B cell (primary cell): ENCODE data around the gene STRN. TPM values are rescaled to one million over a fixed set of nuclear protein-coding genes. Genes with fewer than 3 reads are reported as not detected.
A peak's percentile ranks its signal among the peaks of the same experiment; 100 is the strongest.

ENCODE experiments used
- ATAC-seq: fragments of 200-7000 bp; cut with Tn5 transposase; one replicate; pipeline ENCODE4 v1.10.0; 2021; ENCODE audit warnings: low read depth, mild to moderate bottlenecking, moderate number of reproducible peaks, moderate library complexity
- CTCF ChIA-PET: fragments of 350-600 bp; sonication (Branson Sonifier 250); formaldehyde crosslinking; loops from one replicate; lab custom pipeline; 2021; ENCODE audit warnings: antibody characterized with exemption, inconsistent platforms; lab: Charles Lee
- POLR2A ChIA-PET: fragments of 350-600 bp; sonication (Branson Sonifier 250); formaldehyde crosslinking; loops from one replicate; lab custom pipeline; 2021; ENCODE audit warnings: antibody characterized with exemption; lab: Charles Lee
- DNase-seq: peaks from one replicate; pipeline ENCODE4 v3.0.0; 2013
- H2AFZ ChIP-seq: 2 replicates; pipeline ENCODE4 v1.6.1; 2012; ENCODE audit warnings: mild to moderate bottlenecking, low read depth, low read length; ENCODE audit not compliant: insufficient read depth, poor library complexity, severe bottlenecking
- H3K27ac ChIP-seq, 2 donors: 1 replicate in 1 of 2; 2 replicates in 1 of 2; pipeline ENCODE4 v1.5.1; 2012 to 2013; ENCODE audit warnings: low read length in 2 of 2, mild to moderate bottlenecking in 2 of 2, moderate library complexity in 1 of 2
- H3K27me3 ChIP-seq, 4 experiments: fragments of 200-600 bp in 1 of 4; sonication (generic) in 1 of 4; replicated peaks in 1 of 4; 1 replicate in 2 of 4; 2 replicates in 2 of 4; pipeline versions ENCODE4 v1.6.1 to v1.7.0; 2013 to 2016; ENCODE audit warnings: low read length in 3 of 4, mild to moderate bottlenecking in 2 of 4, mixed read lengths in 1 of 4, moderate library complexity in 1 of 4; ENCODE audit not compliant: insufficient read depth in 4 of 4, control insufficient read depth in 3 of 4; ENCODE audit errors: control extremely low read depth in 1 of 4
- H3K36me3 ChIP-seq, 2 experiments: replicated peaks in 1 of 2; 1 replicate in 1 of 2; 2 replicates in 1 of 2; pipeline versions ENCODE4 v1.6.1 to v1.7.1; 2013; ENCODE audit warnings: low read length in 1 of 2; ENCODE audit not compliant: insufficient read depth in 2 of 2, control insufficient read depth in 1 of 2; ENCODE audit errors: control extremely low read depth in 1 of 2, extremely low read depth in 1 of 2
- H3K4me1 ChIP-seq, 2 donors: fragments of 200-600 bp in 1 of 2; sonication (generic) in 1 of 2; 1 replicate in 1 of 2; 2 replicates in 1 of 2; pipeline versions ENCODE4 v1.5.1 to v1.6.1; 2013 to 2017; ENCODE audit warnings: low read length in 2 of 2; ENCODE audit not compliant: control insufficient read depth in 2 of 2, insufficient read depth in 2 of 2
- H3K4me2 ChIP-seq: replicated peaks from 2 replicates; pipeline ENCODE3; 2012; ENCODE audit warnings: mild to moderate bottlenecking, low read depth, low read length; ENCODE audit not compliant: poor library complexity, severe bottlenecking
- H3K4me3 ChIP-seq, 5 experiments: fragments of 200-600 bp in 1 of 5; sonication (generic) in 1 of 5; 1 replicate in 3 of 5; 2 replicates in 2 of 5; pipeline versions ENCODE4 v1.5.1 to v1.7.0; 2011 to 2016; ENCODE audit warnings: low read length in 4 of 5, mild to moderate bottlenecking in 4 of 5, low read depth in 2 of 5, control low read depth in 1 of 5, moderate library complexity in 1 of 5; ENCODE audit not compliant: insufficient read depth in 1 of 5; ENCODE audit errors: control extremely low read depth in 1 of 5, extremely low read depth in 1 of 5
- H3K79me2 ChIP-seq: fragments of 200-600 bp; sonication (generic); one replicate; pipeline ENCODE4 v1.6.0; 2016; ENCODE audit warnings: low read length; ENCODE audit not compliant: control insufficient read depth, insufficient read depth
- H3K9ac ChIP-seq: fragments of 200-600 bp; sonication (generic); 2 replicates; pipeline ENCODE4 v1.6.1; 2017; ENCODE audit warnings: mild to moderate bottlenecking, low read length, moderate library complexity
- H3K9me3 ChIP-seq, 3 donors: one replicate each; pipeline versions ENCODE4 v1.6.1 to v1.7.1; 2013; ENCODE audit warnings: low read length in 2 of 3; ENCODE audit not compliant: control insufficient read depth in 2 of 3, insufficient read depth in 1 of 3; ENCODE audit errors: control extremely low read depth in 1 of 3
- H4K20me1 ChIP-seq: 2 replicates; pipeline ENCODE4 v1.6.0; 2012; ENCODE audit warnings: mild to moderate bottlenecking, low read length; ENCODE audit not compliant: insufficient read depth, control insufficient read depth, poor library complexity, severe bottlenecking
- H3K27ac Mint-ChIP-seq: one replicate; pipeline ENCODE4 v1.8.0; 2021; ENCODE audit warnings: mixed read lengths
- H3K27me3 Mint-ChIP-seq: one replicate; pipeline ENCODE4 v1.8.0; 2021; ENCODE audit warnings: mixed read lengths
- H3K4me1 Mint-ChIP-seq: one replicate; pipeline ENCODE4 v1.8.0; 2021; ENCODE audit warnings: mixed read lengths
- H3K4me3 Mint-ChIP-seq: one replicate; pipeline ENCODE4 v1.8.0; 2021; ENCODE audit warnings: mixed read lengths
- H3K9me3 Mint-ChIP-seq: one replicate; pipeline ENCODE4 v1.8.0; 2022; ENCODE audit warnings: mixed read lengths; ENCODE audit not compliant: insufficient read depth
- CTCF ChIP-seq: fragments of 200-600 bp; IDR thresholded peaks from one replicate; pipeline ENCODE4 v1.8.0; 2022; ENCODE audit warnings: antibody characterized with exemption, mild to moderate bottlenecking
- EZH2 ChIP-seq: IDR thresholded peaks from 2 replicates; pipeline ENCODE4 v1.6.1; 2012; ENCODE audit warnings: borderline replicate concordance, low read depth, mild to moderate bottlenecking, moderate library complexity, low read length; ENCODE audit not compliant: insufficient read depth, poor library complexity, severe bottlenecking
- WGBS: methylation state at CpG from one replicate; pipeline ENCODE4 v1.1.5; 2013; ENCODE audit warnings: missing lambda C conversion rate; ENCODE audit not compliant: insufficient coverage; 5-methylcytosine and 5-hydroxymethylcytosine counted together
- intact Hi-C: fragments of 100-400 bp; cut with micrococcal nuclease; formaldehyde crosslinking; loops from one replicate; pipeline ENCODE4 v1.10.0; 2022
- polyA plus RNA-seq: library from polyadenylated mRNA; depleted of rRNA; stranded (reverse); fragments of >200 nt; gene quantifications from 2 replicates; pipeline ENCODE4 v1.2.3, GENCODE V29; 2012
- total RNA-seq, 2 donors: library from RNA; stranded (reverse); fragments of 120-200 nt in 1 of 2; gene quantifications; 1 replicate in 1 of 2; 2 replicates in 1 of 2; pipeline versions ENCODE4 v1.2.3 to v1.2.4, GENCODE V29; 2013 to 2022

Gene STRN
- total and polyA plus RNA-seq, 2 donors (not counting 1 experiment from before 2014, with no cell fraction given) = 5.8 to 38.6 TPM

- Histone ChIP-seq H3K4me2 (peak overlapping the region; percentile 96), H3K36me3 (peaks cover 0 to 2% of the 10 kb centered on the region in 2 experiments), H3K27ac (no peak overlapping the region), H3K79me2 (peaks cover 67% of the 10 kb centered on the region), H4K20me1 (peaks cover 33% of the 10 kb centered on the region), H3K9me3 (no peaks in the 10 kb centered on the region), H3K4me3 (peak overlapping the region in 1 of 5 experiments; percentile 17), H3K27me3 (no peaks in the 10 kb centered on the region), H2AFZ (no peak overlapping the region), H3K9ac (peak overlapping the region; percentile 83), H3K4me1 (peaks cover 21 to 23% of the 10 kb centered on the region in 2 donors)
- H3K9me3 Mint-ChIP-seq = no peaks in the 10 kb centered on the region
- H3K27me3 Mint-ChIP-seq = no peaks in the 10 kb centered on the region
- DNase-seq (no peak), ATAC-seq (no peak)
- TF ChIP-seq EZH2 (no peak), CTCF (no peak)
- peaks cover 43% of the 10 kb centered on the region for H3K4me1 Mint-ChIP-seq
- peak overlapping the region; percentile 99 for H3K4me3 Mint-ChIP-seq
- H3K27ac Mint-ChIP-seq = no peak overlapping the region
- intact Hi-C loops = loop anchor here (5.0 to 10.0 kb wide), 6 partner anchors 268 to 1810 kb away; partner anchors contain the start of genes ATL2, CDC42EP3, CEBPZ and GEMIN6
- CTCF ChIA-PET = no interaction called here
- WGBS = 94% methylated on average over 3 of the region's 5 CpGs
- POLR2A ChIA-PET = no interaction called here
Observed at GRCh38 chr2:36964496-36965058, 1.8 kb downstream of the STRN start.

DNA sequence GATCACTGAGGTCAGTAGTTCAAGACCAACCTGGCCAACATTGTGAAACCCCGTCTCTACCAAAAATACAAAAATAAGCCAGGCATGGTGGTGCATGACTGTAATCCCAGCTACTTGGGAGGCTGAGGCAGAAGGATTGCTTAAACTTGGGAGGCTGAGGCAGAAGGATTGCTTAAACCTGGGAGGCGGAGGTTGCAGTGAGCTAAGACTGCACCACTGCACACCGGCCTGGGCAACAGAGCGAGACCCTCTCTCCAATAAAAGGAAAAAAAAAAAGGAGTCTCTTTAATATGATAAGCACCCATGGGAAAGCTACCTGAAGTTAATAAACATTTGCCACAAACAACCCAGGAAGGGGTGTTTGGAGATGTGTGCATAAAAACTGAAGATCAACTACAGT lies 2.6 kb downstream of the STRN start:
- H3K4me1 ChIP-seq = peaks cover 21 to 23% of the 10 kb centered on the region in 2 donors
- H3K27me3 Mint-ChIP-seq = no peaks in the 10 kb centered on the region
- peaks cover 76% of the 10 kb centered on the region for H3K79me2 ChIP-seq
- TF ChIP-seq CTCF = no peak
- no peak for TF ChIP-seq EZH2
- ChIA-PET POLR2A (interaction anchor here (0.6 kb wide), 1 partner anchor 26 kb away, joined by 4 read pairs; no protein-coding TSS in a partner anchor), CTCF (no interaction called here)
- ATAC-seq (no peak), DNase-seq (no peak)
- H4K20me1 ChIP-seq = peaks cover 33% of the 10 kb centered on the region
- WGBS = 100% methylated on average over 1 of the region's 4 CpGs
- H3K36me3 ChIP-seq = peaks cover 0 to 2% of the 10 kb centered on the region in 2 experiments
- H3K27me3 ChIP-seq = no peaks in the 10 kb centered on the region
- no peak overlapping the region for H3K9ac ChIP-seq
- H3K27ac Mint-ChIP-seq = no peak overlapping the region
- no peak overlapping the region for H3K4me2 ChIP-seq
- no peaks in the 10 kb centered on the region for H3K9me3 Mint-ChIP-seq
- no peak overlapping the region for H3K27ac ChIP-seq
- H3K4me3 Mint-ChIP-seq = no peak overlapping the region
- intact Hi-C loops = loop anchor here (10.0 kb wide), 2 partner anchors 961 to 1811 kb away; partner anchors contain the start of genes GEMIN6 and RMDN2
- H3K4me1 Mint-ChIP-seq = peaks cover 47% of the 10 kb centered on the region
- H3K4me3 ChIP-seq = no peak overlapping the region
- no peaks in the 10 kb centered on the region for H3K9me3 ChIP-seq
- H2AFZ ChIP-seq = no peak overlapping the region
